ENCODE data around the gene NKX6-2.

DNA sequence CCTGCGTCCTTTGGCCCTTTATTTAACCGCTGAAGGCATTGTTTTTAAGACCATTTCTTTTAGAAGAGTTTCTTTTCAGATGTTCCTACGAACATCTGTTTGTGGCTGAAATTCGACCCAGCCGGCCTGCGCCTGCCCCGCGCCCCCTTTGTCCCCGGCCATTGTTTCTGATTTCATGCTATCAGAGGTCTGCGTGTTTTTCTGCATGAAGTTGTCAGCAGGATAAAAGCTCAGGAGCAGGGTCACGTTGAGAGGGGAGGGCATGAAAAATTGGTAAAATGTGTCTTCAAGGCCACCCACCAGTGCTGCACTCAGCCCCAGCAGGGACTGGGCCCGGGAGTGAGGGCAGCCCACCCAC, 43.1 kb downstream of the NKX6-2 start:
- TF ChIP-seq CTCF (conservative IDR thresholded peaks at IDR 0.05): no peak
- TF ChIP-seq ZFX (IDR thresholded peaks at IDR 0.05): no peak

Measured in C4-2B (cell line).